Mammary epithelial cell (primary cell): ENCODE results near the gene SYNE1.

ENCODE experiments used
- EZH2 ChIP-seq: IDR thresholded peaks from 2 replicates; pipeline ENCODE4 v1.6.1; 2012; ENCODE audit warnings: low read length, inconsistent platforms, borderline replicate concordance
- TF ChIP-seq, protein P1 (sequence below), 2 donors: IDR thresholded peaks in 1 of 2; conservative IDR thresholded peaks in 1 of 2; 2 replicates each; pipeline ENCODE4 v1.5.1; 2011 to 2012; ENCODE audit warnings: inconsistent platforms in 2 of 2, low read length in 2 of 2, mild to moderate bottlenecking in 2 of 2, control low read depth in 1 of 2, low read depth in 1 of 2; ENCODE audit not compliant: insufficient read depth in 1 of 2; ENCODE audit errors: extremely low read depth in 1 of 2

DNA sequence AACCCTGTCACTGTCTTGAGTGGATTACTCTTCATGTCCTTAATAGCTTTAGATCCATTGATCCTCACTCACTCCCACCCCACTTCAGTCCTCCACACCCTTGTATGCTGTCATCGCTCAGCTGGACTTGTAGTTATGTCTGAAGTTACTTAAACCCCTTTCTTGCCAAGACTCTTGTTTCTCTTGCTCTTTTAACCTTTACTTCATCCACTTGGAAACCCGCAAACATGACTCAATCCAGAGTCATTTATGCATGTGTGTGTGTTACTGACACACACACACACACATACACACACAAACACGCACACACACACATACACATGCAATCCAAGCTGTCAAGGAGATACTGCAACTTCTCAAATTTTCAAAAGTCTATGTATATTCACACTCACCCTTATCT lies 341.8 kb downstream of the SYNE1 start:
- TF ChIP-seq, protein P1, sequence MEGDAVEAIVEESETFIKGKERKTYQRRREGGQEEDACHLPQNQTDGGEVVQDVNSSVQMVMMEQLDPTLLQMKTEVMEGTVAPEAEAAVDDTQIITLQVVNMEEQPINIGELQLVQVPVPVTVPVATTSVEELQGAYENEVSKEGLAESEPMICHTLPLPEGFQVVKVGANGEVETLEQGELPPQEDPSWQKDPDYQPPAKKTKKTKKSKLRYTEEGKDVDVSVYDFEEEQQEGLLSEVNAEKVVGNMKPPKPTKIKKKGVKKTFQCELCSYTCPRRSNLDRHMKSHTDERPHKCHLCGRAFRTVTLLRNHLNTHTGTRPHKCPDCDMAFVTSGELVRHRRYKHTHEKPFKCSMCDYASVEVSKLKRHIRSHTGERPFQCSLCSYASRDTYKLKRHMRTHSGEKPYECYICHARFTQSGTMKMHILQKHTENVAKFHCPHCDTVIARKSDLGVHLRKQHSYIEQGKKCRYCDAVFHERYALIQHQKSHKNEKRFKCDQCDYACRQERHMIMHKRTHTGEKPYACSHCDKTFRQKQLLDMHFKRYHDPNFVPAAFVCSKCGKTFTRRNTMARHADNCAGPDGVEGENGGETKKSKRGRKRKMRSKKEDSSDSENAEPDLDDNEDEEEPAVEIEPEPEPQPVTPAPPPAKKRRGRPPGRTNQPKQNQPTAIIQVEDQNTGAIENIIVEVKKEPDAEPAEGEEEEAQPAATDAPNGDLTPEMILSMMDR (conservative IDR thresholded peaks at IDR 0.05 in 1 of 2, IDR thresholded peaks at IDR 0.05 in 1 of 2; ENCODE audit: extremely low read depth in 1 of 2, insufficient read depth in 1 of 2, low read depth in 1 of 2, low read length in 2 of 2), result no peak
- TF ChIP-seq EZH2, result no peak
